GM19043 (cell line): ENCODE results near the gene PIF1.
"Not testable (repeated sequence)": the region's sequence is repeated elsewhere in the genome, so short reads cannot be mapped to it uniquely, and the experiment has no call there.

Source experiments
- ATAC-seq: cut with Tn5 transposase; IDR thresholded peaks from one replicate; pipeline ENCODE4 v1.9.1; 2021; ENCODE audit warnings: low read depth; ENCODE audit not compliant: unreplicated experiment

The PIF1 gene

GRCh38 chr15:64813075-64813474 is 12.4 kb downstream of the PIF1 start:
- ATAC-seq, result peak; percentile 52

GRCh38 chr15:64810497-64811326 is 14.7 kb downstream of the PIF1 start:
- no peak for ATAC-seq

GRCh38 chr15:64809649-64810496 is 15.6 kb downstream of the PIF1 start:
- no peak for ATAC-seq

- ATAC-seq, result no peak
Observed at GRCh38 chr15:64808785-64809453, 16.5 kb downstream of the PIF1 start.

- no peak for ATAC-seq
Observed at GRCh38 chr15:64807751-64808222, 17.7 kb downstream of the PIF1 start.

GRCh38 chr15:64807051-64807749 is 18.2 kb downstream of the PIF1 start:
- no peak for ATAC-seq

- no peak for ATAC-seq
Observed at GRCh38 chr15:64806509-64806908, 18.9 kb downstream of the PIF1 start.

- ATAC-seq, result no peak
Observed at GRCh38 chr15:64804619-64805018, 20.8 kb downstream of the PIF1 start.

GRCh38 chr15:64803526-64803925 is 21.9 kb downstream of the PIF1 start:
- ATAC-seq, result no peak

- ATAC-seq, result no peak
Observed at GRCh38 chr15:64800476-64800875, 25.0 kb downstream of the PIF1 start.

GRCh38 chr15:64798905-64799304 is 26.5 kb downstream of the PIF1 start:
- ATAC-seq, result not testable (repeated sequence)

GRCh38 chr15:64795921-64796320 is 29.5 kb downstream of the PIF1 start:
- not testable (repeated sequence) for ATAC-seq

- not testable (repeated sequence) for ATAC-seq
Observed at GRCh38 chr15:64795299-64795698, 30.1 kb downstream of the PIF1 start.

GRCh38 chr15:64792282-64792681 is 33.2 kb downstream of the PIF1 start:
- no peak for ATAC-seq

- no peak for ATAC-seq
Observed at GRCh38 chr15:64791401-64791800, 34.0 kb downstream of the PIF1 start.

- ATAC-seq, result no peak
Observed at GRCh38 chr15:64783796-64784195, 41.7 kb downstream of the PIF1 start.

GRCh38 chr15:64782751-64783150 is 42.7 kb downstream of the PIF1 start:
- ATAC-seq, result no peak

- ATAC-seq, result no peak
Observed at GRCh38 chr15:64781299-64781698, 44.1 kb downstream of the PIF1 start.

- no peak for ATAC-seq
Observed at GRCh38 chr15:64780600-64781156, 44.8 kb downstream of the PIF1 start.

- ATAC-seq, result no peak
Observed at GRCh38 chr15:64779630-64780029, 45.8 kb downstream of the PIF1 start.
